Psoas muscle (tissue), 8 donors: ENCODE data around the gene MYL2. TPM values are rescaled to one million over a fixed set of nuclear protein-coding genes. Genes with fewer than 3 reads are reported as not detected.

Source experiments
- ATAC-seq, 4 donors: fragments of 200-7000 bp; cut with Tn5 transposase; one replicate each; pipeline ENCODE4 v1.9.1; 2020; ENCODE audit warnings: moderate library complexity in 3 of 4, mild to moderate bottlenecking in 2 of 4
- DNase-seq, 2 donors: peaks; one replicate each; pipeline ENCODE4 v3.0.0-alpha.2; 2020
- H3K27ac ChIP-seq: fragments of 200-600 bp; one replicate; pipeline ENCODE4 v1.8.0; 2022
- H3K27me3 ChIP-seq, 3 donors: fragments of 200-600 bp in 1 of 3; one replicate each; pipeline versions ENCODE4 v1.6.1 to v1.8.0; 2013 to 2022; ENCODE audit warnings: low read length in 2 of 3, mild to moderate bottlenecking in 2 of 3, moderate library complexity in 1 of 3; ENCODE audit not compliant: insufficient read depth in 3 of 3
- H3K36me3 ChIP-seq, 2 donors: fragments of 200-600 bp in 1 of 2; one replicate each; pipeline versions ENCODE4 v1.6.1 to v1.8.0; 2013 to 2022; ENCODE audit warnings: low read depth in 1 of 2, mild to moderate bottlenecking in 1 of 2, moderate library complexity in 1 of 2; ENCODE audit not compliant: insufficient read depth in 1 of 2
- H3K4me1 ChIP-seq: fragments of 200-600 bp; one replicate; pipeline ENCODE4 v1.8.0; 2022
- H3K4me3 ChIP-seq: fragments of 200-600 bp; one replicate; pipeline ENCODE4 v1.8.0; 2022; ENCODE audit warnings: mild to moderate bottlenecking
- H3K9me3 ChIP-seq: fragments of 200-600 bp; one replicate; pipeline ENCODE4 v1.8.0; 2022
- CTCF ChIP-seq: fragments of 200-600 bp; IDR thresholded peaks from one replicate; pipeline ENCODE4 v1.8.0; 2022; ENCODE audit warnings: antibody characterized with exemption
- WGBS, 3 donors: extraction: QIAGEN DNeasy Blood & Tissue Kit; methylation state at CpG; one replicate each; pipeline versions ENCODE4 v1.1.6 to v1.1.7; 2013; 5-methylcytosine and 5-hydroxymethylcytosine counted together
- intact Hi-C, 2 donors: fragments of 100-400 bp; cut with DNase I; formaldehyde crosslinking; loops; one replicate each; pipeline versions ENCODE4 v1.11.0 to v1.14.2; 2022
- polyA plus RNA-seq, 3 donors: library from polyadenylated mRNA; stranded (reverse); fragments of 200-250 nt; gene quantifications; one replicate each; pipeline ENCODE4 v1.2.3, GENCODE V29; 2013
- total RNA-seq, 4 donors: library from RNA; stranded (reverse); fragmentation: NEBNext Ultra II Directional in 2 of 4; extraction: Animal tissue kit (Norgen Biotek cat#: 25700) in 2 of 4; gene quantifications; one replicate each; pipeline versions ENCODE4 v1.2.1 to v1.2.4, GENCODE V29; 2021 to 2023
- donor health status: healthy with polysubstance abuse.
- donor health status: DM: no; HTN: no; CAD: no; lungs with moderate emphysema.
- donor health status: Bipolar disorder and iron deficiency.
- donor health status: healthy.
- donor health status: DM: yes; HTN: yes; CAD: no.
- donor health status: DM: no; HTN: no; CAD: no.
- donor health status: DM: no; HTN: no; CAD: no.
- donor health status: DM: yes; HTN: yes; CAD: no.

MYL2 gene
- total and polyA plus RNA-seq, 7 donors = 7,765 to 31,606 (median 17,490) TPM

GRCh38 chr12:110872100-110872499 lies 48.3 kb downstream of the MYL2 start:
- Histone ChIP-seq H3K9me3 (no peaks in the 10 kb centered on the region), H3K4me3 (no peak overlapping the region), H3K27ac (no peak overlapping the region), H3K27me3 (no peaks in the 10 kb centered on the region), H3K4me1 (no peaks in the 10 kb centered on the region), H3K36me3 (no peaks in the 10 kb centered on the region)
- WGBS, 3 donors = 62 to 78% (median 75%) methylated on average over 4 of the region's 4 CpGs
- TF ChIP-seq CTCF = no peak
- intact Hi-C loops = no loop called here
- DNase-seq = no peak
- no peak for ATAC-seq

GRCh38 chr12:110869803-110870202 lies 50.6 kb downstream of the MYL2 start:
- Histone ChIP-seq H3K4me1 (no peaks in the 10 kb centered on the region), H3K27ac (no peak overlapping the region), H3K36me3 (no peaks in the 10 kb centered on the region), H3K27me3 (no peaks in the 10 kb centered on the region), H3K9me3 (no peaks in the 10 kb centered on the region), H3K4me3 (no peak overlapping the region)
- ATAC-seq (no peak), DNase-seq (no peak)
- 88 to 93% (median 90%) methylated on average over 5 of the region's 5 CpGs for WGBS, 3 donors
- intact Hi-C loops = no loop called here
- no peak for TF ChIP-seq CTCF

GRCh38 chr12:110869026-110869425 lies 51.4 kb downstream of the MYL2 start:
- 61 to 77% (median 68%) methylated on average over 3 of the region's 3 CpGs for WGBS, 3 donors
- H3K4me3 ChIP-seq = no peak overlapping the region
- H3K27ac ChIP-seq = no peak overlapping the region
- intact Hi-C loops = no loop called here
- no peaks in the 10 kb centered on the region for H3K4me1 ChIP-seq
- no peak for DNase-seq
- H3K36me3 ChIP-seq = no peaks in the 10 kb centered on the region
- no peak for TF ChIP-seq CTCF
- no peaks in the 10 kb centered on the region for H3K27me3 ChIP-seq
- no peaks in the 10 kb centered on the region for H3K9me3 ChIP-seq
- ATAC-seq = no peak

- no peaks in the 10 kb centered on the region for H3K27me3 ChIP-seq
- no peaks in the 10 kb centered on the region for H3K9me3 ChIP-seq
- intact Hi-C loops = no loop called here
- no peak for ATAC-seq
- no peak for TF ChIP-seq CTCF
- no peaks in the 10 kb centered on the region for H3K4me1 ChIP-seq
- H3K4me3 ChIP-seq = no peak overlapping the region
- H3K36me3 ChIP-seq = no peaks in the 10 kb centered on the region
- 84 to 89% (median 86%) methylated on average over 6 of the region's 6 CpGs for WGBS, 3 donors
- no peak for DNase-seq
- H3K27ac ChIP-seq = no peak overlapping the region
These were observed 54.9 kb downstream of the MYL2 start for GRCh38 chr12:110865521-110865920.

- H3K4me3 ChIP-seq = no peak overlapping the region
- 65 to 81% (median 77%) methylated on average over 7 of the region's 7 CpGs for WGBS, 3 donors
These were observed 57.2 kb downstream of the MYL2 start for GRCh38 chr12:110863161-110863560.

More at GRCh38 chr12:110863161-110863560, 57.2 kb downstream of the MYL2 start:
- Histone ChIP-seq H3K36me3 (no peaks in the 10 kb centered on the region), H3K27ac (no peak overlapping the region), H3K27me3 (no peaks in the 10 kb centered on the region), H3K4me1 (no peaks in the 10 kb centered on the region), H3K9me3 (no peaks in the 10 kb centered on the region)
- DNase-seq (no peak), ATAC-seq (peak in 1 of 4 donors; percentile 66)
- no peak for TF ChIP-seq CTCF
- intact Hi-C loops = no loop called here
